NCI-H446 (cell line): ENCODE measurements around the gene DNAAF1.
"Not testable (repeated sequence)": the region's sequence is repeated elsewhere in the genome, so short reads cannot be mapped to it uniquely, and the experiment has no call there.

Experiments used
- DNase-seq, 2 experiments: peaks; one replicate each; lab custom pipeline; 2025; lab: John Stamatoyannopoulos, UW

DNAAF1 gene

DNA sequence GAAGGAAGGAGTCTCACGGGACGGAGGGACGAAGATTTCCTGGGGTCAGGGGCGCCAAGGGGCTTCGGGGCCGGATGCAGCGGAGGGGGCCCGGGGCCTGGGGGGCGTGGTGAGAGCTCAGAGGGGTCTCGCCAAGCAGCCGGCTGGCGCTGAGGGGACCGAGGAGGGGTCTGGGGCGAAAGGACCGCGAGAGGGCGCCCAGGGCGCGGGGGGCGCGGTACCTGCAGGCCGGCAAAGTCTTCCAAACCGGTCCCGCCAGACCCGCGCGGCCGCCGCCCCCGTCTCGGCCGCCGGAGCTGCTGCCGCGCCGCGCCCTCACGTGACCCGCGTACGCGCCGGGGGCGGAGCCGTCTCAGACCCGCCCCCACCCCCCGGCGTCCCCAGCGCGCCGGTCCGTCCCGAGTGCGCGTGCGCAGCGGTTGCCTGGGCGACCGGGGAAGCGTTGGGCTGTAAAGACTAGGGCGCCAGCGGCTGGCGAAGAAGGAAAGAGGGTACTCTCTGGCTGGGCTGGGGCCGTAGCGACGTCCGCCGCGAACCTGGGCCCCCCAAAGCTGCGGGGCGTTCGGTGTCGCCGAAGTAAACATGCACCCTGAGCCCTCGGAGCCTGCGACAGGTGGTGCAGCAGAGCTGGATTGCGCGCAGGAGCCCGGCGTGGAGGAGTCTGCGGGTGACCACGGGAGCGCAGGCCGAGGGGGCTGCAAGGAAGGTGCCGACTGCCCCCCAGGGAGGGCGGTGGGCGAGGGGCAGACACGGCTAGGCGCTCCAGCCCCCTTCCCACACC lies at the start of gene DNAAF1, which contains the start of gene HSDL1:
Gene DNAAF1, plus strand, starts transcription at position 450 of the 781 bp plus-strand sequence. Its CDS starts 133 bp downstream, at position 583.
Gene HSDL1, minus strand, starts transcription at position 319 of the 781 bp plus-strand sequence. CDS start 13,856 bp downstream, outside the sequence.
- peak; percentile 29 to 83 for DNase-seq

DNA sequence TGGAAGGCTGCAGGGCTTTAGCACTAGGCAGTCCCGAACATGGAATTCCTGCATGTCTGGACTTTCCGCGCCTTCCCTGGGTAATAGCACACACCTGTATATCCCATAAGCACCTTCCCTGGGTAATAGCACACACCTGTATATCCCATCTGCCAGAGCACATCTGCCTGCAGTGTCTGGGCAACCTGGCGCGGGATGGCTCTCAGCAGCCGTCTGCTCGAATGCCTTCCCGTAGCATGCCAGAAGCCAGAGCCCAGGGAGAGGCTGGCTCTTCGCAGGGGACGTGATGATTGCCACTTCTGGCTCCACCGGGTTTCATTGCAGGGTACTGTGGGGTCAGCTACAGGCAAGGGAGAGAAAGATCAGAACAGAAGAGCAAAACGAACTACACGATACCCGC lies 49.6 kb upstream of the DNAAF1 start:
- DNase-seq, result no peak

DNA sequence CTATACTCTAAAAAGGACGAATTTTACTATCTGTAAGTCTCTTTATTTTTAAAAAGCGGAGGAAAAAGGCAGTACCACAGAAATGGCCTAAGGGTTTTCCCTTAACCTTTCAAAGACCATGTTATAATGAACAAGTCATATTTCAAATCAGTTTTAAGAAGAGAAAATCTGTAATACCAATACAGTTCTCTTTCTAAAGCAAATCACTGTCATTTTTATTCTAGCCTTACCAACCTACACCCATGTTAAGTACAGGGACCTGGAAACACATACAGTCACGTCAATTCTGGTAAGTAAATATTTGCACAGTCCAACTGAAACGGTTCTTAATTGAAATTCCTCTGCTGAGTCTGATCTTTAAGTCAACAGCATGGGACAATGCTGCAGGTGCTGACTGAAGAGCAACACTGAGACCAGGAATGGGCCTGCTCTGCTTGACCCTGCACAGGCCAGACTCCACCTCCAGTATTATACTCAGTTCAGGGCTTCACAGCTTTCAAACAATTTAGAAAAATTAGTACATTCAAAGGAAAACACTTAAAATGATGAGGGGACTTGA lies 48.6 kb upstream of the DNAAF1 start:
- no peak for DNase-seq

DNA sequence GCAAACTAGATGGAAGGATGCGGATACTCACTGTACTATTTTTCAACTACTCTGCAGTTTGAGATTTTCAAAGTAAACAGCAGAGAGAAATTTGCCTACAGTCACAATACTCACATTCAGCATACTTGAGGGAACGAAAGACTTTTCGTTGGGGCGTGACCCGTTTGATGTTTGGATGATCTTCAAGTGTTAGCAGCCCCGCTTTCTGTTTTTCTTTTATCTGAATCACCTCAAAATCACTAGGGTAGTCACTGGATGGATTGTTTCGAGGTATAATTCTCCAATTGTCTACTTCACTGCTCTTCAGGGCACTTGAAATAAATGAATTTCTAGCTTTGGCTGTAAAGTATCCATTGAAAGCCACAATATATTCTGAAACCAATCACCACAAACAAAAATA lies 46.2 kb upstream of the DNAAF1 start:
- DNase-seq, result no peak

DNA sequence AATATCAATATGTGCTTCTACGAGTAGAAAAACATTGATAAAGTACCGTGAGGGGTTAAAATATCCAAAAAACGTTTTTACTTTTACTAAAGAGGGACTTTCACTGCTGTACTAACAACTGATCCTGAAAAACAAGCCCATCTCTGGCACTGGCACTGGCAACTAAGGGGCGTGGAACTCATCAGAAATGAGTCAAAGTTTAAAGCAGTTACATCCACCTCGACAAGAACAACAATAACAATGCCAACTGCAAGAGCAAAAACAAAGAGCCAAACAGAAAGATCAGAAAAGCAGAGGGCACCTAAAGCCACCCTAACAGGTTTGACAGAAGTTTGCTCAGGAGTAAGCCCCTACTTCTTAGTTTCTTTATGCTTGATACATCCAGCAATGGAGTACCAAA lies 41.4 kb upstream of the DNAAF1 start:
- no peak for DNase-seq

DNA sequence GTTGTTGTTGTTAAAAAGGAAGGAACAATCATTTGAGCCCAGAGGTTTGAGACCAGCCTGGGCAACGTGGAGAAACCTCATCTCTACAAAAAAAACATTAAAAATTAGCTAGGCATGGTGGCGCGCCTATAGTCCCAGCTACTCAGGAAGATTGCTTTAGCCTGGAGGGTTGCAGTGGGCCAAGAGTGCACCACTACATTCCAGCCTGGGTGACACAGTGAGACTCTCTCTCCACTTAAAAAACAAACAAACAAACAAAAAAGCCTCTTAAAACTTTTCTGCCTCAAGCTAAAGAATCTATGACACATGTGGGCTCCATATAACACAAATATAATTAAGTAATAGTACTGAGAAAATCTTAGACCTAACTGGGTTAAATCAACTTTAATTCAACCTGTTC lies 40.9 kb upstream of the DNAAF1 start:
- no peak for DNase-seq

DNA sequence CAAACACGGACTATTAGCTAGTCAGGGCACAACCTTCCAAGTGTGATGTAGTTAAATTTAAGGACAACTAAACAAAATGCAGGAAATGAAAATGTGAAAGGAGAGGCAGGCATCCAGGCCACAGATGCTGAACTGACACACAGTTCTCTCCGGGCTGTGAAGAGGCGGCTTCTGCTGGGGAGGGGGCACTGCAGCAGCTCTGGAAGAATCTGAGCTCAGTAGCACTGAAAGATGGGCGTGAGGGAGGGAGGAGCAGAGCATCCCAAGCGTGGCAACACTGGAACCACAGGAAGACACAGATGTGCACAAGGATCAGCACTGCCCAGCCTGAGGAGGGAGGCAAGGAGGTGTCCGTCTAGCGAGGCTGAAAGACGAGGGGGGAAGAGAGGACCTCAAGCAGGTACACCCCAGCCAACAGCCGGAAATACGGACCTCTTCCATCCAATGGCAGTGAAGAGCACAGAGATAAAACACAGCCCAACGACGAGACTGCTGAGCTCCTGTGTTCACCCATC lies 39.8 kb upstream of the DNAAF1 start:
- no peak for DNase-seq

DNA sequence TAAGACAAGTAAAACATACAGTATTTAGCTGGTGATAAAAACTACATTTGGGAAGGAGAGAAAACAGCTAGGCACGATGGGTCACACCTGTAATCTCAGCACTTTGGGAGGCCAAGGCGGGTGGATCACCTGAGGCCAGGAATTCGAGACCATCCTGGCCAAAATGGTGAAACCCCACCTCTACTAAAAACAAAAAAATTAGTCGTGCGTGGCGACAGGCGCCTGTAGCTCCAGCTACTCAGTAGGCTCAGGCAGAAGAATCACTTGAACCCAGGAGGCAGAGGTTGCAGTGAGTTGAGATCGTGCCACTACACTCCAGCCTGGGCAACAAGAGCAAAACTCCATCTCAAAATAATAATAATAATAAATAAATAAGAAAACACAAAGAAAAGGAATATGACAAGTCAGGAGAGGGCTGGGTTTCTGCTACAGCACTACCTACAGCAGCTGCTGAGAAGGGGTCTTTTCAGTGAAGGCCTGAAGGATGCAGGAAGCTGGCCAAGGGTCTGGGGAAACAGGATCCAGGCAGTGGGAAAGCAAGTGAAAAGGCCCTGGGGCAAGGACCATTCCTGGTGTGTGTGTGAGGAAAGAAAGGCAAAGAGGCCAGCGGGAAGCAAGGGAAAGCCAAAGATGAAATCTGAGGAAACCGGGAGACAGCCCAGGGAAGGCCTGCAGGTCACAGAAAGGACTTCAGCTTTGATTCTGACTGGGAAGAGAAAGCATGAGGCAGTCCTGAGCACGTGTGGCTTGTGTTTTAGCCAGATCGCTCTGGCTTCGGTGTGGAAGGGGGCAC lies 39.0 kb upstream of the DNAAF1 start:
- no peak for DNase-seq

DNA sequence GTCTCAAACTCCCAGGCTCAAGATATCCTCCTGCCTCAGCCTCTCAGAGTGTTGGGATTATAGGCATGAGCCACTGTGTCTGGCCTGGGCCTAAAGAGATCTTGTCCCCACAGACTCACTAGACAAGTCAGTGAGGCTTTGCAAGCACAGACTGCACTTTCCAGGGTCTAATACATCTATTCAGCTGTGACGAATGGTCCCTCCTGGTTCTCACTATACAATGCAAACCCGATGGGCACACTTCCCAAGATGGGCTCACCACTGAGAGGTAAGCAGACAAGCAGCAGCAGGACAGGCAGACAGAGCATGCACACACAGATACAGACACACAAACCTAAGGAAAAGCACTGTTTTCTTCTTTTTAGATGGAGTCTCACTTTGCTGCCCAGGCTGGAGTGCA lies 37.2 kb upstream of the DNAAF1 start:
- DNase-seq, result no peak

DNA sequence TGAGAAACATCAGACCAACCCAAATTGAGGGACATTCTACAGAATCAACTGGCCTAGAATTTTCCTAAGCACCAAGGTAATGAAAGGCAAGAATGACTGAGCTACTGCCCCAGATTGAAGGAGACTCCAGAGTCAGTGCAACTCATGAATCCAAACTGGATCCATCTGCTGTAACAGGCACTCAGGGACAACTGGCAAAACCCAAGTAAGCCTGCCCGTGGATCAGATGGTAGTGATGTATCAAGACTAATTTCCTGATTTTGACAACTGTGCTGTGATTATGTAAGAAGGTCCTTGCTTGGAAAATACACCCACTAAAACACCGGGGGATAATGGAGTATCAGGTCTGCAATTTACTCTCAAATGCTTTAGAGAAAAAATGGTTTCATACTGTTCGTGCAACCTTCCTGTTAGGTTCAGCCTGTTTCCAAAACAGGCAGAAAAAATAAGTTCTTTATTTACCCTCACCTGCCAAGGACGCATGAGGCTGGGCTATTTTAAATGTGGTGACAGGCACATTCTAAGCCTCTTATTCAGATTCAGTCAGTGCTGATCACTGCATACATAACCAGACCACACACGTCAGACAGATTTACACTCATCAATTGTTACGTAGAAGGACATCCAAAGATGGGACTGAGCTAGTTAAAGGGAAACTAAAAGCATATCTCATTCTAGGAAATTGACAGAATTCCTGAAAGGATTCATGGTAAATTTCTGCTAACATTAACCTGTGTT lies 35.3 kb upstream of the DNAAF1 start:
- DNase-seq, result no peak

DNA sequence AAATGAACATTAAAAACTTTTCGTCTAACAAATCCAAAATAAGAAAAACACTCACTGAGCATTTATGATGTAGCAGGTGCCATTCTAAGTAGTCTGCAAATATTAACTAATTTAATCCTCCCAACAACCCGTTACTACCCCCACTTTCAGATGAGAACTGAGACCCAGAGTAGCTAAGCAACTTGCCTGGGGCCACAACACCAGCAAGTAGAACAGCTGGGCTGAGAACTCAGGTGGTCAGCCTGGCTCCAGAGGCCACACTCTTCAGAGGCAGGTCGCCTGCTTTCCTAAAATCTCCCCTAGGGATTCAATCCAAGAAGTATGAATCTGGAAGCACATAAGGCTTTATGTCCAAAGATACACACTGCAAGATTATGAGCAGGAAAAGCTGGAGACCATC lies 34.6 kb upstream of the DNAAF1 start:
- DNase-seq, result no peak

DNA sequence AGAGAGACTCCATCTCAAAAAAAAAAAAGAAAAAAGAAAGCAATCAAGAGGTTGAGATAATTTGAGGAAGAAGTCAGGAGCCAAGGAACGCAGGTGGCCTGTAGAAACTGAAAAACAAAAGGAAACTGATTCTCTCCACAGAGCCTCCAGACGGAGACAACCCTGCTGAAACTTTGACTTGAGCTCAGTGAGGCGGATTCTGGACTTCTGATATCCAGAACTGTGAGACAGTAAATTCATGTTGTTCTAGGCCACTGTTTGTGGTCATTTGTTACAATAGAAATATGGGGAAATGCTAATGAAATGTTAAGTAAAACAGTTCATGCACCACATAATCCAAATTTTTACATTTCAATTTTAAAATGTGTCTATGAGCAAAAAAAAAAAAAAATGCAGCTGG lies 33.6 kb upstream of the DNAAF1 start:
- DNase-seq, result no peak

DNA sequence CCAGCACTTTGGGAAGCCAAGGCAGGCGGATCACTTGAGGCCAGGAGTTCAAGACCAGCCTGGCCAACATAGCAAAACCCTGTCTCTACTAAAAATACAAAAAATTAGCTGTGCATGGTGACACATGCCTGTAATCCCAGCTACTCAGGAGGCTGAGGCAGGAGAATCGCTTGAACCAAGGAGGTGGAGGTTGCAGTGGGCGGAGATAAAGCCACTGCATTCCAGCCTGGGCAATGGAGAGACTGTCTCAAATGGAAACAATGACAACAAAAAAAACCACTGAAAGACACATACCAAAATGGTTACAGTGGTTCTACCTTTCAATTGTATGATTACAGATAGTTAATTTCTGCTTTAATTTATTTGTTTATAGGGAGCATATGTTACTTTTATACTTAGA lies 33.2 kb upstream of the DNAAF1 start:
- not testable (repeated sequence) for DNase-seq

DNA sequence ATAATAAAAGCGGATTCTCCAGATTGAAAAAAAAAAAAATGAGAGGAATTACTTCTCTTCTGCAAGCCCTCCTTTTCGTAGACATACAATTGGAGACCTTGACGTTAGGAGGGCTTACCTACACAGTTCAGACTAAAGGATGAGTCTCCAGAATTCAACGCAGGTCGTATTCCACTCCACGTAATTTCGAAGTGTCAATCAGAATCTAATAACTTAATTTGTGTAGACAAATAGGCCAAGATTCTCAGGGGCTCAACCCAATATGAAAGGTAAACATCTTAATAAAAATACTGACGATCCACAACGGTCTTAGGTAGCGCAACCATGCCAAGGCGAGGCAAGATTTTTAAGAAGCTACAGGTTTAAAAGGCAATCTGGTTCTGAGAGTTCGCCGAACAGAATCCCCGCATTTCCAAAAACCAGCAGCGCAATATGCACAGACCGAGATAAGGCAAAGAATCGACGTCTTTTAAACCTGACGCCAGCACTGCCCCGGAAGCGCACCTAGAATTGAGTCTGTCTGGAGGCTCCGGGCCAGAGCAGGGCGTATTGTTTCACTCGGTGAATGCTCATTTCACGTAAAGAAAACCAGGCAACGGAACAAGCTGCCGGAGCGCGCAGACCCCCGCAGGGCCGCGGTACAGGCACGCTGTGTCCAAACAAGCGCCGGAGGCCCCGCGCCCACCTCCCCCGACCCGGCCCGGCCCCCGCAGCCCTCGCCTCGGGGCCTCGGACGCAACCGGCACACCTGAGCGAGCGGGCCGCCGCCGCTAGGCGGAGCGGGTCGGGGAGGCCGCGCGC lies 29.0 kb upstream of the DNAAF1 start:
- DNase-seq, result peak in 1 of 2 experiments; percentile 26

DNA sequence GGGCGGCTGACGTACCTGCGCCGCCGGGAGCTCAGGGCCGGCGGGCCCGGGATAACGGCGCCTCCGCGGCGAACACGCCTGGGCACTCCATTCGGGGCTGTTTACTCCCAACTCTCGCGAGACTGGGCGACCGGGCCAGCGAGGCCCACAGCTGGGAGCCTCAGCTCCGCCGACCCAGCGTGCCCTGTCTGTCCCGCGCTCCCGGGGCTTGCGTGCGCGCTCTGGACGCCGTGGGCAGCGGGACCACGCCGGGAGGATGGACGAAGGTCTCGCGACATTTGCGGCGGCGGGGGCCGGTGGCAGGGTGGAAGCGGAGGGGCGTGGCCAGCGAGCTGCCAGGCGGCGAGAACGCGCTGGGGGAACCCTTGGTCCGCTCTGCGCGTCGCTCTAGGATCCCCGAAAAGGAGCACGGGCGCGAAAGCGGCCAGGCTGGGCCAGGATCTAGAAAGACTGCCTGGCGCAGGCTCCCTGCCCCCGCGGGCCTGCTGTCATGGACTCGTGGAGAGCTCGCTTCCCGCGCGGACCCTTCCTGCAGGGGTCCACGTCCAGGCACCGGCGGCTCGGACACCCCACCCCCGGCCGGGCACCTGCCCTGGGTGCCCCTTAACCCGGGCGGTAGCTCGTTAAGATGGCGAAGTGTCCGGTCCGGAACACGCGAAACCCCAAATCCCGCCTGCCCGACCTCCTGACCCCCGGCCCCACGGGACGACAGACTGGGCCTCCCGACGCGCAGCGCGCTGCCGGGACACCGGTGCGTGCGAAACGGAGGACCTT lies 28.2 kb upstream of the DNAAF1 start, which contains the start of gene MBTPS1:
Gene MBTPS1, minus strand, starts transcription at position 223 of the 774 bp plus-strand sequence. CDS start 15,159 bp downstream, outside the sequence.
- peak; percentile 82 to 96 for DNase-seq

DNA sequence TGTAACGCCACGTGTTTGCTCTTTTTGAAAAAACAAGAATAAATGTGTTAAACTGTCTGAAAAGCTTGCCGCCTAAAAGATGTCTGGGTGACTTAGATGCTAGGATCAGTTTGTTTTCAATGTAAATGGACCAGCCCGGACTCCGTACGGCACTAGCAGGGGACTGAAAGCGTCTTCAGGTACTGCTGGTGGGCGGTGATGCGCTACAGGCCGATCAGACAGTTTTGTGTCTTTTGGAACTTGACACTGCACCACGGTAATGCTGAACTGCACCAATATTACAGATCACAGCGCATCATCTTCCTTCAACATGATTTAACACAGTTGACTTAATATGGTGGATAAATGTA lies 27.6 kb upstream of the DNAAF1 start:
- DNase-seq, result peak in 1 of 2 experiments; percentile 7

DNA sequence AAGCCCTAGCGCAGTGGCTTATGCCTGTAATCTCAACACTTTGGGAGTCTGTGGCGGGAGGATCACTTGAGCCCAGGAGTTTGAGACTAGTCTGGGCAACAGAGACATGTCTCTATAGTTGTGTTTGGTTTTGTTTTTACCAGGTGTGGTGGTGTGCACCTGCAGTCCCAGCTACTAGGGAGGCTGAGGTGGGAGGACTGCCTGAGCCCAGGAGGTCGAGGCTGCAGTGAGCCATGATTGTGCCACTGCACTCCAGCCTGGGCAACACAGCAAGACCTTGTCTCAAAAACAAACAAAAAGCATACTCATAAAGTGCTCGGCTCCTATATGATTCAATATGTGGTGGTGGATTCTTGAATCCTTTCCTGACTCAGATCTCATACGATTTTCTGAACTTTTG lies 26.8 kb upstream of the DNAAF1 start:
- not testable (repeated sequence) for DNase-seq

DNA sequence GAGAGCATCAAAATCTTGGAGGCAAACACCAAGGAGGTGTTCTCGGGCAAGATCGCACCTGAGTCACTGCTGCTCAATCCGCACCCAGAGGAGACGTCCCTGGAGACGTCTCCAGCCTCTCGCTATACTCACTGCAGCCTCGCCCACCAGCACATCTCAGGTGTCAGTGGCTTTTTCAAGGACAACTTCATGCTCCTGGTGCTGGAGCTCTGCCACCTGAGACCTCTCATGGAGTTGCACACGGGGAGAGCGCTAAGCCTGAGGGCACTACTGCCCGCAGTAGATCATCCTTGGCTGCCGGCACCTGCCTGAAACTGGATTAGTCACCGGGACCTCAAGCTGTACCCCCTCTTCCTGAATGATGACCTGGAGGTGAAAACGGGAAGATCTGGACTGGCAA lies 25.7 kb upstream of the DNAAF1 start:
- DNase-seq, result no peak

DNA sequence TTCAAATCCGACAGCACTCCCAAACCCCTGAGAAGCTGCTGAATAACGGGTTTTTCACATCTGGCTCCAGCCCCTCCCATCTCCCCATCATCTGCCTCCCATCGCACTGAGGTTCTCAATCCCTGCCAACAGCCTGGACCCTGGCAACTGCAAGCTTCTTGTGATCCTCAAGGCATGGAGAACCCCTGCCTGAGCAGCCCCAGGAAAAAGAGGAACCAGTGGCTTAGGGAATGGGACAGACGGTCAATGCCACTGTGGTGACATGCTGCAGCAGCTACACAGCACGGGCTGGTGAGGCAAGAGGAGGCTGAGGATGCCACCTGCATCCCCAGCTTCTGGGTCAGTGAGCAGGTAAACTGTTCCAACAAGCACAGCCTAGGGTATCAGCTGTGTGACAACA lies 25.1 kb upstream of the DNAAF1 start:
- no peak for DNase-seq

DNA sequence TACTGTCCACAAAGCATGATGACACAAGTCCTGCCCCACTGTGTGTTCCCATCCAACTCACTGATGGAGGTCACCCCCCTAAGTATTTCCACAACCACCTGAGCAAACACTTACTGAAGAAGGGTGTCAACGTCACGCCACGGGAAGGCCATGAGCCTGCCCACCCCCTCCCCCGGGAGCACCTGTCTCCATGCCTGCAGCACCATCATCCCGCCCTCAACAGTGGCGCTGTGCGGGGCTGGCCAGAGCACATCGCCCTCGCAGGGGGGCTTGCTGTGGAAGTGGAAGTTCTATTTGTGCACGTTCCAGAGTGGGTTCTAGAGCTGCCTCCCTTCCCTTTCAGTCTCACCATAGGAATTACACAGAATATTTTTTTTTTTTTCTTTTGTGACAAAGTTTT lies 24.1 kb upstream of the DNAAF1 start:
- no peak for DNase-seq
